ENCODE results near the gene ENO2.
"Not testable (repeated sequence)": the region's sequence is repeated elsewhere in the genome, so short reads cannot be mapped to it uniquely, and the experiment has no call there.

The ENO2 gene

DNA sequence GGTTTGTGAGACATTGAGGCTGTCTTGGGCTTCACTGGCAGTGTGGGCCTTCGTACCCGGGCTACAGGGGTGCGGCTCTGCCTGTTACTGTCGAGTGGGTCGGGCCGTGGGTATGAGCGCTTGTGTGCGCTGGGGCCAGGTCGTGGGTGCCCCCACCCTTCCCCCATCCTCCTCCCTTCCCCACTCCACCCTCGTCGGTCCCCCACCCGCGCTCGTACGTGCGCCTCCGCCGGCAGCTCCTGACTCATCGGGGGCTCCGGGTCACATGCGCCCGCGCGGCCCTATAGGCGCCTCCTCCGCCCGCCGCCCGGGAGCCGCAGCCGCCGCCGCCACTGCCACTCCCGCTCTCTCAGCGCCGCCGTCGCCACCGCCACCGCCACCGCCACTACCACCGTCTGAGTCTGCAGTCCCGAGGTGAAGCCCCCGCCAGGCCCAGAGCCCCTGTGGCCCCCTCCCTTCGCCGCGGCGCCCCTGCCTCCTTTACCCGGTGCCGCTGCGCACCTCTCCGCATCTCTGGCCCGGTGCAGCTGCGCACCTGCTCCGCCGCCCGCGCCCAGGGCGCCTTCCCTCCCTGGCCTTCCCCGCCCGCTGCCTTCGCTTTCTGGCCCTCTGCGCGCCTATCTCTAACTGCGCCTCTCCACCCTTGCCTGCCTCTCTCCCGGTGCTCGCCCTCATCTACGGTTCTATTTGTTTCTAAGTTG lies at the start of gene ENO2:
ENO2 (plus strand) TSS at position 335 of the 701 bp plus-strand sequence. CDS start 1,253 bp downstream, outside the sequence.
- DNase-seq (ENCODE audit: low read depth) = peak; percentile 78

DNA sequence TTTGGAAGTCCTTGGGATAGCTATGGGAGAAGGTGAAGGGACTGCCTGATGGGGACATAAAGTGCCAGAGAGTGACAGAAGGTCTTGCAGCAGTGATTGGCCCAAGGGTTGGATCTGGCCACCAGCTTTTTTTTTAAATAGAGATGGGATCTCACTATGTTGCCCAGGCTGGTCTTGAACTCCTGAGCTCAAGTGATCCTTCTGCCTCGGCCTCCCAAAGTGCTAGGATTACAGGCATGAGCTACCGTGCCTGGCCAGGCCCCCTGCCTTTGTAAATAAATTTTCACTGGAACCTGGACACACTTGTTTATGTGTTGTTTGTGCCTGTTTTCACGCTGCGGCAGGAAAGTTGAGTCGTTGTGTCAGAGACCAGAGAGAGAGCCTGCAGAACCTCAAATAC lies 49.1 kb upstream of the ENO2 start:
- DNase-seq (ENCODE audit: low read depth) = not testable (repeated sequence)

DNA sequence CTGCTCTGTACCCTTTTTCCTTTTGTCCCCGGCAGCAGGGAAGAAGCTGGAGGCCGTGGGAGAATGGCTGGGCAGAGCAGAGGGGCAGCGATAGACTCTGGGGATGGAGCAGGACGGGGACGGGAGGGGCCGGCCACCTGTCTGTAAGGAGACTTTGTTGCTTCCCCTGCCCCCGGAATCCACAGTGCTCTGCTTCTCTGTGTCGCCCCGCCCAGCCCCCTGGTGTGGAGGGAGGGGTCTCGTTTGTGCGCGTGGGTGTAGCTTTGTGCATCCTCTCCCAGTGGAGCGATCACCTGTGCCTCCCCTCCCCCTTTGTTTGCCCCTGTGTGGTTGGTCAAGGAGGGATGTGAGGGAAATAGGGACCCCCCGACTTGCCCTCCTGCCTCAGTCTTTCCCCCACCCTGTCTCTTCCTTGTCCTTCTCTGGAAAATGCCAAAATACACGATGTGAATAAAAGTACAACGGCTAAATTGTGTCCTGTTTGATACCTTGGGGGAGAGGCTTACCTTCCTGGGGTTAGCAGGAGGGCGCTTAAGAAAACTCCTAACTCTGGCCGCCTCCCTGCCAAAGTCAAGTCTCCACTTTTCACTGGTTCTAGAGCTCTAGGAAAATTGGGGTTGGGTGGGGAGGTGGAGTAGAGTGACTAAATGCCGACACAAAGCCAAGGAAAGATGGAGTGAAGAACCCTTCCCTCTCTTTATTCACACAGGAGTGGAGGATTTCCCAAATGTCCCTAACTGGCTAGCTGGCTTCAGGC lies 48.0 kb upstream of the ENO2 start:
- no peak for DNase-seq (ENCODE audit: low read depth)

DNA sequence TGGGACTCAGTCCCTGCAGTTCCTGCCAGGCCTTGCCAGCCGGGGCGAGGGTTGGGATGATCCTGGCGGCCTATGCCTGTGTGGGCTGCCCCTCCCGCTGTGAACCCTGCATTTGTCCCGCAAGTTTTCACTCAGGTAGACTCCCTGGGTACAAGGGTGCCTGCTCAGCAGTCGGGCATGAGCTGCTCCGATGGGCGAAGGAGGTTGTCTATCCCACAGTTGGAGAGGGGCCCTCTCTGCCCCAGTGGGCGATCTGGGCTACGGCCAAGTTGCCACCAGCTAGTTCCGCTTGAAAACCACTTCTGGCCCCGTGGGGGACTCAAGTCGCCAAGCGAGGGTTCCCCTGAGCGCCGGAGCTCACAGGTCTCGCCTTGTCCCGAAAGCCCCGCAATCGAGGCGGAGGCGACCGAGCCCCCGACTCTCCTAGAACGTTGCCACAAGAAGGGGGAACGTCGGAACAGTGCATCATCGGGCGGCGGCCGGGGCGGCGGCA lies 47.4 kb upstream of the ENO2 start:
- DNase-seq (ENCODE audit: low read depth) = no peak

DNA sequence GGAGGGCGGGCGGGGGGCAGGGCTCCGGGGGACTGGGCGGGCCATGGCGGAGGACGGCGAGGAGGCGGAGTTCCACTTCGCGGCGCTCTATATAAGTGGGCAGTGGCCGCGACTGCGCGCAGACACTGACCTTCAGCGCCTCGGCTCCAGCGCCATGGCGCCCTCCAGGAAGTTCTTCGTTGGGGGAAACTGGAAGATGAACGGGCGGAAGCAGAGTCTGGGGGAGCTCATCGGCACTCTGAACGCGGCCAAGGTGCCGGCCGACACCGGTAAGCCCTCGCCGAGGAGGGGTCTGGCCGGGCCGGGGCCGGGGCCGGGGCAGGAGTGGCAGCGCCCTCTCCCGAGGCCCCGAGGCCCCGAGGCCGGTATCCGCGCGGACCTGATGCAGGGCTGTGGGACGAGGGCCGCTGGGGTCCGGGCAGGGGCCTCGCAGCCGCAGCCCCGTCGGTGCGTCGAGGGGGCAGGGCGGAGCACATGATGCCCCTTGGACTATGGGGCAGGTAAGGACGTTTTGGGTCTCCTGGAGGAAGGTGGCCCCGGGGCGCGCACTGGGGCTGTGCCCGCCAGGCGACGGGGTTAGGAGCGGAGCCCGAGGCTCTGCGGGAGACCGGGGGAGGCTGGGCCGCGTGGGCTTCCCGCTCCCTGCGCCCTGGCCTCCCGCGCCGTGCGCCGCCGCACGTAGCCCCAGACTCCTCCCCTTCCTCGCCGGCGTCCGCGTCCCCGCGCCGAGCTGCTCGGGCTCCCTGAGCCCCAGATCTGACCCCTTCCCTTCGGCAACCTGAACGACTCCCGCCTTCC lies 46.8 kb upstream of the ENO2 start, which contains the start of gene TPI1:
TPI1 (plus strand) TSS at position 119 of the 798 bp plus-strand sequence; CDS start at position 155, 36 bp downstream.
- DNase-seq (ENCODE audit: low read depth) = peak; percentile 80

DNA sequence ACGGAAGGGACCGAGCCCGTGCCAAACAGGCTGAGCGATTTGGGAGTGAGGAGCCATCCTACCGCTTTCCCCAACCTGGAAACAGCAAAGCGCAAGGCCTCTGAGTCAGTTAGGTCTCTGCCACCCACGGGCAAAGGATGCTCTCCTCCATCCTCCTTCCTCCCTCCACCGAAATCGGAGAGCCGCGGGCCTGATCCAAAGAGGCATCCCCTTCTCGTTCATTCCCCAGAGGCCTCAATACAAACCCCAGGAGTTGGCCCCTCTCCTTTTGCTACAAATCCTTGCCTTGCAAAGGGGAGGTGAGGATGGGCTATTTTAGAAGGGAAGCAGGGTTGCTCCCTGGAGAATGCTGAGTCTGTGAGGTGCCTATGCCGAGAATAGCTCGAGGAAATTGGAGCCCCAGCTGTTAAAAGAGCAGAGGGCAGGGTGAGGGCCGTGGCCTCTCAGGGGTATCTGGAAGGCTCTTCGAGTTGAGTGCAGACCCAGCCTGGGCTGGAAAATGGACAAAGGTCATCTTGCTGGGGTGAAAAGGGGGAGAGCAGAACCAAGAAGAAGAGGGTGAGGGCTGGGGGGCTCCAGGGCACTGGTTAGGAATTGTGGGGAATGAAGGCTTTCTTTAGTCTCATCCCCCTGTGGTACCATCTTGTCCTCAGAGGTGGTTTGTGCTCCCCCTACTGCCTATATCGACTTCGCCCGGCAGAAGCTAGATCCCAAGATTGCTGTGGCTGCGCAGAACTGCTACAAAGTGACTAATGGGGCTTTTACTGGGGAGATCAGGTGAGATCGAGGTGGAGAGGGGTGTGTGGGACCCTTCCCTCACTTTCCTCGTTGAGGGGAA lies 46.0 kb upstream of the ENO2 start:
- DNase-seq (ENCODE audit: low read depth) = no peak

DNA sequence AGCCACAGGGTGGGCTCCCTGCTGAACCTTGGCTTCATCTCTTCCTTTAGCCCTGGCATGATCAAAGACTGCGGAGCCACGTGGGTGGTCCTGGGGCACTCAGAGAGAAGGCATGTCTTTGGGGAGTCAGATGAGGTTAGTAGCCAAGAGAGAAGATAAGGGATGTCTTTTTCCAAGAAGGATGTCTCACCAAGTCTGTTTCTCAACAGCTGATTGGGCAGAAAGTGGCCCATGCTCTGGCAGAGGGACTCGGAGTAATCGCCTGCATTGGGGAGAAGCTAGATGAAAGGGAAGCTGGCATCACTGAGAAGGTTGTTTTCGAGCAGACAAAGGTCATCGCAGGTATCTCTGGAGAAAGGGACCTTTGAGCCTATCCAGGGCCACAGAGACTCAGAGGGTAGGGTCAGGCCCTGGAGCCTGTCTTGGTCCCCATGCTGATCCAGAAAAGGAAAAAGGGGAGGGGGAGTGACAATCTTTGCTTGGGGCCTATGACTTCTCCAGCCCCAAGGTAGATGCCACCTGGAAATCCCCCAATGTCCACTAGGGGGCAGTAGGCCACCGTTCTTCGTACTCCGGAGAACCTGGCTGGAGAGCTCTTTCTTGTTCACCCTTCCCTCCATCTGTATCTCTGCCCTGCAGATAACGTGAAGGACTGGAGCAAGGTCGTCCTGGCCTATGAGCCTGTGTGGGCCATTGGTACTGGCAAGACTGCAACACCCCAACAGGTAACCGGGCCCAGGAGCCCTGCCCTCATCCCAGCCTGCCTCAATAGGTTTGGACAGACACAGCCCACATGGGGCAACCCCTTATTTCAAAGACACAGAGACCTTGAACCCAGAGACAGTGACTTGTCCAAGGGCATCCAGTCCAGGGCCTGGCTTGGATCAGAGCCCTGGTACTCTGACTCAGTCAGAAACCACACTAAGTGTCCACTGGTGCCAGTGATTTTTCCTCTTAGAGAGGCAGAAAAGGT lies 45.0 kb upstream of the ENO2 start:
- peak; percentile 74 for DNase-seq (ENCODE audit: low read depth)

DNA sequence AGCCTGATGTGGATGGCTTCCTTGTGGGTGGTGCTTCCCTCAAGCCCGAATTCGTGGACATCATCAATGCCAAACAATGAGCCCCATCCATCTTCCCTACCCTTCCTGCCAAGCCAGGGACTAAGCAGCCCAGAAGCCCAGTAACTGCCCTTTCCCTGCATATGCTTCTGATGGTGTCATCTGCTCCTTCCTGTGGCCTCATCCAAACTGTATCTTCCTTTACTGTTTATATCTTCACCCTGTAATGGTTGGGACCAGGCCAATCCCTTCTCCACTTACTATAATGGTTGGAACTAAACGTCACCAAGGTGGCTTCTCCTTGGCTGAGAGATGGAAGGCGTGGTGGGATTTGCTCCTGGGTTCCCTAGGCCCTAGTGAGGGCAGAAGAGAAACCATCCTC lies 44.1 kb upstream of the ENO2 start:
- DNase-seq (ENCODE audit: low read depth) = not testable (repeated sequence)

DNA sequence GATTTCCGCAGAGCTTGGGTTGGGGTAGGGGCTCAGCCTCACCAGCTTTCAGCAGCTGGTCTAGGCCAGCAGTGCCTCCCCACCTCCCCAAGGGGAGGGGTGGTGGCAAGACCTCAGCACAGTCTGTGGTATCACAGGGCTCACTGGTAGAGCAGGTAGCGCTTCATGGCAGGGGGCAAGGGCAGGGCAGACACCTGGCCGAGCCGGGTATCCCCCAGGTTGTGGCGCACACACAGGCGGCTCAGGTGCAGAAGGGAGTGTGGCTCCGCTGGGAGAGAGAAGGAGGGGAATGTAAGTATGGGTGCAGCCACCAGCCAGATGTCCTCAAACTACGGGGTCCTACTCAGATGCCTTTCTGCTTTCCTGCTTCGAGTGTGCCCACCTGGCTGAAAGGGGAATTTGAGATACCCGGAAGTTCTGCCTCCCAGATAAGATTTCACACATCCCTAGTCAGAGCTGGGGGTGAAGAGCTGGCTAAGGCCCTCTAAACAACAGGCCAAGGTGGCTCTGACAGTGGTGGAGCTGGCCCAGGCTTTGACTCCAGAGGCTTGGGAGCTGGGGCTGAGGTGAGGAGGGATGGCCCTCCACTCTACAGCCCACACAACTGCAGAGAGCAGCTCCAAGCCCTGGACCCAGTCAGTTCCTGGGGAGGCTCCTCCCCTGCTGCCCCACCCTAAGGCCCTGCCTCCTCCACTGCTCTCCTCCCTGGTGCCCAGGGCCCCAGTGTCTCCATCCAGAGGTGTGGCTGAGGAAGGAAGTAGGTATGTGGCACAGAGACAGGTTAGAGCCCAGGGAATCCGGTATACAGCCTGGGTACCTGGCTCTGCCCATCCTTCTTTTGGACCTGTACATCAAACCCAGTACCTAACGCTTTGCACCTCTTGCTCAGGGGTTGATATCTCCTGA lies 43.1 kb upstream of the ENO2 start:
- DNase-seq (ENCODE audit: low read depth) = peak; percentile 52

DNA sequence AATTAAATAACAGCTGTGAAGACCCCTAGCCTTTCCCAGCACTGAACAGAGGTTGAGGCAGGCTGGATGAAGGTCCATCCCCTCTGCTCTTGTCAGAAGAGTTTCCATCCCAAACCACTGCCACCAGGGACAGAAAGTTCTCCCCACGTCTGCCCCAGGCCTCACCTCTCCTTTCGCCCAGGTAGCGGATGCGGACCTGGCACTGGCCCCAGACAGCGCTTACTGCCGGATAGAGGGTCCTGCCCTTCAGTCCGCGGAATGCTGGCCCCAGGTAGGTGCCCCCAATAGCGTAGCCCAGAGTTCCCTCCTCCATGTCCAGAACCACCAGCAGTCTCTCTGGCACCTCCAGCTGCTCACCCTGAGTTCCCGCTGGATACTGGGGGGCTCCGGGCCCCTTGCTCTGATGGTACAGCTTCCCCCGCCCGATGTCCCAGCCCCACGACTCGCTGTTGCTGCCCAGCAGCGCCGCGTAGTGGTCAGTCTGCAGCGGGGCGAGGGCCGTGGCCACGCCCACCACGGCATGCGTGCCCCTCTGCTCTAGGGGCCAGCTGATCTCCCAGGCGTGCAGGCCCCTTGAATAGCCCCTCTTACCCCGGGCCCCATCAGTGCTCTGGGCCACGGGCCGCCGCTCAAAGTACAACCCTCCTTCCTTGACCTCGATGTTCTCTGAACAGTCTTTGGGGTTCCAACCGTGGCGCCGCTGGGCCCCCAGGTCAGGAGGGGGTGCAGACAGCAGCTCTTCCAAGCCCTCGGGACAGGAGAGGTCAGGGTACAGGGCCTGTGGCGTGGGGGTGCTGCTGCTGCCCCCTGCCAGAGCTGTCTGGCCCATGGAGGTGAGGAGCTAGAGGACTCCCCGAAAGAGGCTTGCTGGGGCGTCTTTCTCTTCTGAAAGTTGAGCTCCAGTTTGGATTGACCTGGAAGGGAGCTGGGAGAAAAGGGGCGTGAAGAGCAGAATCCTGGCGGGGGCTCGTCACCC lies 42.0 kb upstream of the ENO2 start:
- peak; percentile 85 for DNase-seq (ENCODE audit: low read depth)

DNA sequence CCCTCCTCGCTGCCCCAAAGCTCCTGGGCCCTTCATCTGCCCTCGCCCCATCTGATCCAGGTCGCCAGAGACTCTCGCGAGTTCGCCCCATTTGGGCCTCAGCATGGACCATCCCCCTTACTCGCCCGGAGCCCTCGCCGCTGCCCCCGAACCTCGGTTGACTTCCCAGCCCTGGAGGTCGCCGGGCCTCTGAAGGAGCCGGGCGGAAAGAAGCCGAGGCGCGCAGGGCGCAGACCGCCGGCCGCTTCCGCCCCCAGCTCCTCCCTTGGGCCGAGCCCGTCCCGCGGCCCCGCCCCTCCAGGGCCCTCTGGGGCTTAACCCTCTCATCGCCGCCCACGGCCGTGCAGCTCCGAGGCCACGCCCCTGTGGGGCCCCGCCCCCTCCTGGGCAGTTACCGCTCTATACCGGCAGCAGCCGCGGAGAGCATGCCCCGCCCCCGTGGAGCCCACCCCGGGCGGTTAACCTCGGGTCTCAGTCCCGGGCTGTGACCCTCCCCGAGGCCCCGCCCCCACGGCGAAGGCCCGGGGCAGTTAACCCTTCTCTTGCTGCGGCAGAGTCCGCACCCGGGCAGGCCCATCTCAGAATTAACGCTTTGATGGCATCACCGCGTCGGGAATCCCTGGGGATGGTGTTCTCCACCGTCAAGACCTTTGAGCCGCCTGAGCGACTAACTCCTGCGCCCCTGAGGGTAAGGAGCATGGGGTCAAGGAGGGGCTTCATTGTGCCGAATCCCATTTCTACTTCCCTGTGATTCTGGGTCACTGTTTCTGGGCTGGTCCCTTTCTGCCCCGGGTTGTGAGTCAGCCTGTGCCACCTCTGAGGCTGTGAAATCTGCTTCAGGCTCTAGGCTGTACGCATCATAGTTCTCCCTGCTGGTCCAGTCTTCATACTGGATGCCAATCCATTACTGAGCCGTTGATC lies 41.0 kb upstream of the ENO2 start, which contains the start of gene SPSB2:
SPSB2 (minus strand) TSS at position 210 of the 921 bp plus-strand sequence. CDS start 402 bp downstream, outside the sequence.
- DNase-seq (ENCODE audit: low read depth) = peak; percentile 100

DNA sequence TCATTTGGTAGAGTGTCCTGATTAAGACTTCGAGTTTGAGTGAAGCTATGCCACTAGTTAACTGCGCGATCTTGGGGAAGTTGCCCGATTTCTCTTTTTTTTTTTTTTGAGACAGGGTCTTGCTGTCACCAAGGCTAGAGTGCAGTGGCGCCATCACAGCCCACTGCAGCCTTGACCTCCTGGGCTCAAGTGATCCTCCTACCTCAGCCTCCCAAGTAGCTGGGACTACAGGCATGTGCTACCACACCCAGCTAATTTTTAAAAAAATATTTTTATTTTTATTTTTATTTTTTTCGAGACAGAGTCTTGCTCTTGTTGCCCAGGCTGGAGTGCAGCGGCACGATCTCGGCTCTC lies 40.4 kb upstream of the ENO2 start:
- not testable (repeated sequence) for DNase-seq (ENCODE audit: low read depth)

DNA sequence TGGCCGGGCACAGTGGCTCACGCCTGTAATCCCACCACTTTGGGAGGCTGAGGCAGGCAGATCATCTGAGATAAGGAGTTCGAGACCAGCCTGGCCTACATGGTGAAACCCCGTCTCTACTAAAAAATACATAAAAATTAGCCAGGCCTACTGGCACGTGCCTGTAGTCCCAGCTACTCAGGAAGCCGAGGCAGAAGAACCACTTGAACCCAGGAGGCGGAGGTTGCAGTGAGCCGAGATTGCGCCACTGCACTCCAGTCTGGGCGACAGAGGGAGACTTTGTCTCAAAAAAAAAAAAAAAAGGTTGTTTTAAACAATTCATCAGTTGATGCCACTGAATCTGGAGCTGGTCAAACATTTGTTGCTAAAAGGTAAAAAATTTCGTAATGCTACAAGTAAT lies 34.6 kb upstream of the ENO2 start:
- not testable (repeated sequence) for DNase-seq (ENCODE audit: low read depth)

DNA sequence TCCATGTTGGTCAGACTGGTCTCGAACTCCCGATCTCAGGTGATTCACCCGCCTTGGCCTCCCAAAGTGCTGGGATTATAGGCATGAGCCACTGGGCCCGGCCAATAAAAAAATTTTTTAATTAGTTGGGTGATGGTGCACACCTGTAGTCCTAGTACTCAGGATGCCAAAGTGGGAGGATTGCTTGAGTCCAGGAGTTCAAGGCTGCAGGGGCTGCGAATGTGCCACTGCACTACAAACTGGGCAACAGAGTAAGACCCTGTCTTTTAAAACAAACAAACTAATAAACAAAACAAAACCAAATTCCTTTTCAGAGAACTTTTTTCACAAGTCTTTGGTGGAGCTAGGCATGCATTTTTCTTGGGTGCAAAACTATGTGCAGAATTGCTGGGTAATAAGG lies 31.1 kb upstream of the ENO2 start:
- no peak for DNase-seq (ENCODE audit: low read depth)

DNA sequence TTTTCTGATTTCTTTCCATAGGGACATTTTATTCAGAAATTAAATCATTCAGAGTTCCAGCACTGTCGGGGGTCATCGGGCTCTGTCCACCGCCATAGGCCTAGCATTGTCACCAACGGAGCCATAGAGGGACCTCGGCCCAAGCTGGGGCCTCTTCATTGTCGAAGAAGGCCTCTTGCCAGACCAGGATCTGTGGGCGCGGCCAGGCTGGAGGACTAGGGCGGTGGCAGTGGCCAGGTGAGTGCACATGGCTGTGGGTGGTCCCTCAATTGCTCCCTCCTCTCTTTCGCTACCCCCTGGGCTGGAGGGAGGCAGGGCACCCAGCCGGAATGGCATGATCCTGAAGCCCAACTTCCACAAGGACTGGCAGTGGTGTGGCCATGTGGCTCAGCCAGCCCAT lies 30.7 kb upstream of the ENO2 start:
- no peak for DNase-seq (ENCODE audit: low read depth)

DNA sequence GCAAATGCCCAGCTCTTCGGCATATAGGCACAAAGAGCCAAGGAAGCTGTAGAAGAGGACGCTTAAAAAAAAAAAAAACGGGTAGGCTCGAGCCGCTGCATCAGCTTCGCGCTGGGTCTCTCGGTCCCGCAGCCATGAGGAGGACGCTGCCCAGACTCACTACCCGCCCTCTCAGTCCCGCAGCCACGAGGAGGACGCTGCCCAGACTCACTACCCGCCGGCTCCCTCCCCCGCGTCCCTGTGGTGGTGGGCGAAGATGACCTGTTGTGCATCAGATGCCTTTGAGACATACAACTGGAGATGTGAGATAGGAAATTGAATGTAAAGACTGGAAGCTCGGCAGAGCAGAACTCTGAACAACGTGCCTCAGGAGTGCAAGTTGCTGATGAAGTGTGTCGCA lies 29.8 kb upstream of the ENO2 start:
- DNase-seq (ENCODE audit: low read depth) = no peak
